Activated CD8-positive, alpha-beta memory T cell treated with anti-CD3 and anti-CD28 coated beads for 36 hours (primary cell): Measurements from ENCODE around the gene SCCPDH. TPM values are rescaled to one million over a fixed set of nuclear protein-coding genes. Genes with fewer than 3 reads are reported as not detected.
"Not testable (repeated sequence)": the region's sequence is repeated elsewhere in the genome, so short reads cannot be mapped to it uniquely, and the experiment has no call there.

Experiments
- CTCF ChIA-PET: fragments of 350-600 bp; sonication (Branson Sonifier 250); formaldehyde crosslinking; loops from one replicate; lab custom pipeline; 2021; ENCODE audit warnings: antibody characterized with exemption; lab: Charles Lee
- POLR2A ChIA-PET: fragments of 350-600 bp; sonication (Branson Sonifier 250); formaldehyde crosslinking; loops from one replicate; lab custom pipeline; 2021; ENCODE audit warnings: antibody characterized with exemption; lab: Charles Lee
- total RNA-seq, 2 experiments: library from RNA; stranded (reverse); gene quantifications; one replicate each; pipeline ENCODE4 v1.2.3, GENCODE V29; 2021

SCCPDH gene
- total RNA-seq, 2 experiments from 2014 or later = 42.1 to 44.1 TPM

- ChIA-PET POLR2A (no interaction called here), CTCF (no interaction called here)
These were observed 10.7 kb downstream of the SCCPDH start for GRCh38 chr1:246734866-246735265.

DNA sequence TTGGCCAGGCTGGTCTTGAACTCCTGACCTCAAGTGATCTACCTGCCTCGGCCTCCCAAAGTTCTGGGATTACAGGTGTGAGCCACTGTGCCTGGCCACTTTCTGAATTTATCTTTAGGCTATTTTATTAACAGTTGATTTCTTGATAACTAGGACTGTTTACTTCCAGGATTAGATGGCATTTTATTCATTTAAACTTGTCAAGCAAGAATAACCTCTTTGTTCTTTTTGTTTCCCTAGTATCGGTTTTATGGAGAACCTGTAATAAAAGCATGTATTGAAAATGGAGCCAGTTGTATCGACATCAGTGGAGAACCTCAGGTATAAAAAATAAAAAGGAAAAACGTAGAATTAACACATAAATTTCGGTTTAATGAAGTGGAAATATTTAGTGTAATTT, 11.5 kb downstream of the SCCPDH start:
- CTCF ChIA-PET = no interaction called here

DNA sequence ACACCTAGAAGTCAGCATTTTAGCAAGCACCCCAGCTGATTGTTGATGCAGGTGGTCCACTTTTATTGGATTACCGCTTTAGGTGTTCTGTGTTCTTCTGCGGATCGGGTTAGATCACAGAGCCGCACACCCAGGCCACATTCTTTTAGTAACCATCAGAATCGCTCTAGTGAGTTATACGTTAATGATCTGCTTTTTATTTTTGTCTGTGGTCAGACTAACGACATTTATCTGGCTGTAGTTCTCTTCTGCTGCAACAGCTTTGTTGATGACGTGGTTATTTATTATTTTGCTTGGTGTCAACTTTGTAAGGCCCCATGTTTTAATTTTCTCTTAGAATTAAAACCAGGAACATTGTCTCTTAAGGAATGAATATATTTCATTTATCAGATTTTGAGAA, 18.2 kb downstream of the SCCPDH start:
- ChIA-PET CTCF (interaction anchor here (0.7 kb wide), 1 partner anchor 11 kb away, joined by 3 read pairs; no protein-coding TSS in a partner anchor), POLR2A (no interaction called here)

More for the DNA sequence above, 11.5 kb downstream of the SCCPDH start:
- POLR2A ChIA-PET = no interaction called here

GRCh38 chr1:246746155-246746554, 21.9 kb downstream of the SCCPDH start:
- POLR2A ChIA-PET, CTCF ChIA-PET: not testable (repeated sequence)

- ChIA-PET CTCF (no interaction called here), POLR2A (no interaction called here)
These were observed 23.8 kb downstream of the SCCPDH start for GRCh38 chr1:246748006-246748405.

GRCh38 chr1:246748867-246749266, 24.7 kb downstream of the SCCPDH start:
- ChIA-PET POLR2A (no interaction called here), CTCF (no interaction called here)

GRCh38 chr1:246750752-246751151, 26.5 kb downstream of the SCCPDH start:
- POLR2A ChIA-PET = no interaction called here
- CTCF ChIA-PET = no interaction called here

DNA sequence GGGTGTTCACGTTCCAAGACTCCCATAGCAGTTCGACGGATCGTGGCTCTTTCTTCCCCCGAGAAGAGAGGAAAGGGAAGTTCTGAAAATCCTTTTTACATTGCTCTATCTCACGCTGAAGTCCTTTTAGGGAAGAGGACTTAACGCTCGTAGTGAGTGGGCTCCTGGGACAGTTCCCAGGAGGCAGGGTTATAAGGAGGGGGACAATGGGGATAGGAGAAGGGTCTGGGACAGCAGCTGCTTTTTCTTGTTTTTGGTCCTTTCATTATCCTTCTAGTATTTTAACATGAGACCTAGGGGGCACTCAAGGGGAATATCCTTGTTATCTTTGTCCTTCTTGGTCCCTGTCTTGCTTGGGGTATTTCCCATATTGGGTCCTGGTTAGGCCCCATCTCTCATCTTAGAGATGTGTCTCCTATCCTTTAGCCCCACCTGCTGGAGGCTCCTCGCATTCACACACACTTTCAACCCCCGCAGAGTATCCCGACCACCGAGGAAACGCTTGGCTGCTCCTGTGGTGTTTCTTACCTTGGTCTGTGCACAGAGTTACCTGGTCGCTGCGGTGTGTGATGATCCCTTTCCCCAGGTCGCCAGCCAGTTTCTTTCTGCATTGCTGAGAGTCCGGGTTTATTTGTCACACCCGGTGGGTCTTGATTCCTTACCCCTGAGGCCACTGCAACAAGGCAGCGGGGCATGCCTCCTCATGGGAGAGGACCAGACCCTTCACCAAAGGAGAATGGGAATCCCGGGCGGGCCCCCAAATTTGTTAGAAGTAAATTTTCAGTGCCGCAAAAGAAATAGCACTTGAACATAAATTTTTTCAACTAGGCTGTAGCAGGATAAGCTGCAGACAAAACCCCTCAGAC, 29.7 kb downstream of the SCCPDH start:
- POLR2A ChIA-PET = no interaction called here
- CTCF ChIA-PET = interaction anchor here (0.6 to 1.0 kb wide), 2 partner anchors 12 to 46 kb away, joined by 3 read pairs; no protein-coding TSS in a partner anchor

GRCh38 chr1:246755419-246755818, 31.2 kb downstream of the SCCPDH start:
- CTCF ChIA-PET = interaction anchor here (1.0 kb wide), 1 partner anchor 260 kb away, joined by 3 read pairs; no protein-coding TSS in a partner anchor

DNA sequence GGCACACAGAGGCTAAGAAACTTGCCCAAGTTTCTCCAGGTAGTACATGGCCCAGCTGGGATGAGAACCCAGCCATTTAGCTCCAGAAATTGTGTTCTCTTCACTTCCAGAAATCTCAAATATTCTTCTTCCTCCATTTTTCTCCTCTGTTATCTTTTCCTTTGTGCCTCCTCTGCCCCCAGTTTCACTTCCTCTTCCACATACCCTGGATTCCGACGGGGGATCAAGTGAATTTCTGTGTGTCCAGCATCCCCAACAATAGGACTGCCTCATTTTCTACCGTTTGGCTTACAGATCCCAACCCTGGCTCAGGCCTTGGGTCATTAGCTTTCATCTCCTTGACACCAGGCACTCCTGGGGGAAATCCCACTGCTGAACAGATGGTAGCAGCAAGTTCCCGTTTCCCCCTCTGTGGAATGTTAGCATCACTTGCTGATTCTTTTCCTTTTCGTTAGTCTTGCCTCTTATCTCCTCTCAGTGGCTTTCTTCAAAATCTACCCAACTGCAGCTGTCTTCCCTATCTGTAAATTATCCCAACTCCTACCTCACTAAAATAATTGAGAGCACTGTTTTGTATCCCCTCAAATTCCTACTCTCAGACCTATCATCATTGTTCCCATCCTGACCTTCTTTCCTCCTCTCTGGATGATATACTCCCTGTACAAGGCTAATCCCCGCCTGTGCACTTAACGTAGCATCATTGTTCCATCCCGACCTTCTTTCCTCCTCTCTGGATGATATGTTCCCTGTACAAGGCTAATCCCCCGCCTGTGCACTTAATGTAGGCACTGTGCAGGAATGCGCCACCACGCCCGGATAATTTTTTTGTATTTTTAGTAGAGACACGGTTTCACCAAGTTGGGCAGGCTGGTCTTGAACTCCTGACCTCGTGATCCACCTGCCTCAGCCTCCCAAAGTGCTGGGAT, 36.5 kb downstream of the SCCPDH start:
- ChIA-PET POLR2A (no interaction called here), CTCF (no interaction called here)

More at GRCh38 chr1:246755419-246755818, 31.2 kb downstream of the SCCPDH start:
- POLR2A ChIA-PET = no interaction called here

GRCh38 chr1:246761396-246761795, 37.2 kb downstream of the SCCPDH start:
- ChIA-PET POLR2A (no interaction called here), CTCF (no interaction called here)

DNA sequence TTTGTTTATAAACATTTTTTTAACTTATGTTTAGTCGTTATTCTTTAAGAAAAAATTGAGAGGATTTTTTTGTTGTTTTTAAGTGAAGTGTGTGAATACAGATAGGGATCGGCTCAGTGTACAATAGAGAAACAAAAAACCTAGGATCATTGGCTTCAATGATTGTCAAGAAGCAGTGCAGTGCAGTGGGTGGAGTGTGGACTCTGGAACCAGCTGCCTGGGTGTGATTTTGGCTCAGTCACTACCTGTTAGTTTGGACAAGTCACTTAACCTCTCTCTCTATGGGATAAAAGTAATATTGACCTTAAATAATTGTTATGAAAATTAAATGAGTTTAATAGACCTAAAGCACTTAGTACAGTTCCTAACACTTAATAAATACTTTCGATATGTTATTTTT, 41.3 kb downstream of the SCCPDH start:
- POLR2A ChIA-PET = no interaction called here
- CTCF ChIA-PET = no interaction called here

GRCh38 chr1:246768403-246769020, 44.3 kb downstream of the SCCPDH start:
- CTCF ChIA-PET = interaction anchor here (0.6 kb wide), 1 partner anchor 172 kb away, joined by 3 read pairs; no protein-coding TSS in a partner anchor
- POLR2A ChIA-PET = no interaction called here

- ChIA-PET CTCF (no interaction called here), POLR2A (no interaction called here)
These were observed 45.1 kb downstream of the SCCPDH start for GRCh38 chr1:246769306-246769705.

DNA sequence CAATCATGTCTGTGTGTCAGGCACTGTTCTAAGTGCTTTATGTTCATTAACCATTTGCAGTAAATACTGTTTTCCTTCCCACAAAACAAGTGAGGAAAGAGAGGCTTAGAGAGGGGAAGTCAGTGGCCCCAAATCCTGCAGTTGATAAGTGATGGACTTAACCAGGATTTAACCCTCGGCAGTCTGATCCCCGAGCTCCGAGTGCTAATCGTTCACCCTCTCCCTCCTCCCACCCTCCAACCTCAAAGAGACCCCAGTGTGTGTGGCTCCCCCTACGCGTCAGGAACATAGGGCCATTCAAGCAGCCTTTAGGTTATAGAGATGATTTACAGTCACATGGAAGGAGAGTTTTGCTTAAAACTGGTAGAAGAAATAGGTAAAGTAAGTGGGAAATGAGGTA, 47.2 kb downstream of the SCCPDH start:
- CTCF ChIA-PET = no interaction called here
- POLR2A ChIA-PET = no interaction called here

GRCh38 chr1:246772686-246773085, 48.5 kb downstream of the SCCPDH start:
- CTCF ChIA-PET = no interaction called here
- POLR2A ChIA-PET = no interaction called here

DNA sequence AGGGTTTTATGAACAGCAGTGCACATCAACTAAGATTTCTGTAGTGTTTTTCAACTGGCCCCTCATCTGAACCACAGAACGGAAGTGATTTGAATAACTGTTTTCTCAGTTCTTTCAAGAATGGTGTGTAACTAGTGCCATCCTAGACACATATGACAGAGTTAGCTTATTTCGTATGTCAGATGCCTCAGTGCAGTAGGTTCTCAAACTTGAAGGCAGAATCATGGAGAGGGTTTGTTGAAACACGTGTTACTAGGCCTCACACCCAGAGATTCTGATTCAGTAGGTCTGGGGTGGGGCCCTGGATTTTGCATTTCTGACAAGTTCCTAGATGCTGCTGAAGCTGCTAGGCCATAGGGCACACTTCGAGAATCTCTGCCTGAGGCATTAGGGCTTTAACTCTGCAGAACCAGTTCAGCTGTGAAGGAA, 49.0 kb downstream of the SCCPDH start:
- CTCF ChIA-PET = no interaction called here
- POLR2A ChIA-PET = no interaction called here

DNA sequence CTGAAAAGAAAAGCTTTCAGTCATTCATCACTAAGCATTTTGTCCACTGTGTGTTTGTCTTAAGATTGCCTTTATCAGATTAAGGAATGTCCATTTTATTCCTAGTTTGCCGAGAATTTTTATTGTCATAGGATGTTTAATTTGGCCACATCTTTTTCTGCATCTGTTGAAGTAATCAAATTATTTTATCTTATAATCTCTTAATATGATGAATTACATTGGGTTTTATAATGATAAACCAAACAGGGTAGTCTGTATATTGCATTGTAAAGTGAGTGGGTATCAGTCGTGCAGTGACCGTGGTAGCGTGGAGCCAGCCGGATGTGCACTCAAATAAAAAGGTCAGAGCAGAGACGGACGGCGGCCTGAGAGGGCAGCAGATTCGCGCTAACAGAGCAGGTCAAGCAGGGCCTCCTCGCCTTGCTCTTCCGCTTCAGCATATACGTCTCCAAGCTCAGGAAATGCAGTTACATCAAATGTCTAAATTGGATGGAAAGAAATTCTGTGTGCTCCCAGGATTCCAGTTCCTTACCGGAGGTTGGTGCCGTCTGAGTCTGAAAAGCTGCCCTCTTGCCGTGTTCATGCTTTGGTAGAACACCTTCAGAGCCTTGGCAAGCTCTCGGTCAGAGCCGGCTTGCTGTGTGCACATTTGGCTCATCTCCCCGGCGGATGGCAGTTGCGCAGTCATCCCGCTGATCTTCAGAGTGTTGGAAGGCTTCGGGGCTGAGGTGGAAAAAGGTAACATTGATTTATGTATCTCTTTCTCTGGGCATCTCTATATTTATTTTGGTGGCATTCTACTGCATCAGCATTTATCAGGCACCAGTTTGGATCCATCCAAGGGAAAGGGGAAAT, 51.5 kb downstream of the SCCPDH start:
- CTCF ChIA-PET = no interaction called here
- POLR2A ChIA-PET = no interaction called here

- POLR2A ChIA-PET = no interaction called here
- CTCF ChIA-PET = no interaction called here
These were observed 52.7 kb downstream of the SCCPDH start for GRCh38 chr1:246776923-246777322.
